Measurements from ENCODE around the gene SRL.

DNA sequence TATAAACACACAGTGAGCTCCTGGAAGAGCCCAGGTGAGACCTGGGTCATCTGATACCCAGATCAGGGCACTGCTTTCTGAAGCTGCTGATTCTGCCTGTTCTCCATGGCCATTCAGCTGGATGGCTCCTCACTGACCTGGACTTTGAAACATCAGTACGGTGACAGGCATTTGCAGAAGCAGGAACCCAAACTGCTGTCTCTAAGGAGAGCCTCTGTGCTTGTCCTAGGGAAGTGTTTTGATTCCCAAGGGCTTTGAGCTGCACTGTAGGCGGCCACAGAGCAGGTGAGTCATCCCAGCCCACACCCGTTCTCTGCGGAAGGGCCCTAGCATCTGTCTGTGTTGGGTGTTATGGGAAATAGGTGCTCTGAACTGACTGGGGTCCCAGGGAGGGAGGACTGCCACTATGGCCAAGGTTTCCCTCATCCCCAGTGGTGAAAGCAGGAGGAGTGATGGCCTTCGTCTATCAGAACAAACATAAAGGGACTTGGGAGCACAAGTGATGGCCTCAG lies 64.9 kb downstream of the SRL start:
- TF ChIP-seq, protein P1, sequence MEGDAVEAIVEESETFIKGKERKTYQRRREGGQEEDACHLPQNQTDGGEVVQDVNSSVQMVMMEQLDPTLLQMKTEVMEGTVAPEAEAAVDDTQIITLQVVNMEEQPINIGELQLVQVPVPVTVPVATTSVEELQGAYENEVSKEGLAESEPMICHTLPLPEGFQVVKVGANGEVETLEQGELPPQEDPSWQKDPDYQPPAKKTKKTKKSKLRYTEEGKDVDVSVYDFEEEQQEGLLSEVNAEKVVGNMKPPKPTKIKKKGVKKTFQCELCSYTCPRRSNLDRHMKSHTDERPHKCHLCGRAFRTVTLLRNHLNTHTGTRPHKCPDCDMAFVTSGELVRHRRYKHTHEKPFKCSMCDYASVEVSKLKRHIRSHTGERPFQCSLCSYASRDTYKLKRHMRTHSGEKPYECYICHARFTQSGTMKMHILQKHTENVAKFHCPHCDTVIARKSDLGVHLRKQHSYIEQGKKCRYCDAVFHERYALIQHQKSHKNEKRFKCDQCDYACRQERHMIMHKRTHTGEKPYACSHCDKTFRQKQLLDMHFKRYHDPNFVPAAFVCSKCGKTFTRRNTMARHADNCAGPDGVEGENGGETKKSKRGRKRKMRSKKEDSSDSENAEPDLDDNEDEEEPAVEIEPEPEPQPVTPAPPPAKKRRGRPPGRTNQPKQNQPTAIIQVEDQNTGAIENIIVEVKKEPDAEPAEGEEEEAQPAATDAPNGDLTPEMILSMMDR (IDR thresholded peaks at IDR 0.05 in 4 of 5, conservative IDR thresholded peaks at IDR 0.05 in 1 of 5), result no peak
- TF ChIP-seq POLR2A (IDR thresholded peaks at IDR 0.05), result no peak
